Neural cell (in vitro differentiated cells): ENCODE data around the gene PCBD2.

ENCODE experiments used
- EZH2 ChIP-seq: fragments of 200-600, 300-800 bp; shearing (Covaris generic), sonication (generic); IDR thresholded peaks from 2 replicates; pipeline ENCODE4 v1.6.1; 2014; ENCODE audit warnings: antibody characterized with exemption, low read length, borderline replicate concordance, mild to moderate bottlenecking; ENCODE audit not compliant: insufficient read depth, poor library complexity, severe bottlenecking
- MXI1 ChIP-seq: fragments of 450-650 bp; conservative IDR thresholded peaks from 2 replicates; pipeline ENCODE4 v1.6.1; 2014; ENCODE audit warnings: antibody characterized with exemption, mild to moderate bottlenecking; ENCODE audit not compliant: poor library complexity, severe bottlenecking
- POLR2AphosphoS5 ChIP-seq: IDR thresholded peaks from 2 replicates; pipeline ENCODE4 v1.6.1; 2012
- REST ChIP-seq: IDR thresholded peaks from 2 replicates; pipeline ENCODE4 v1.6.1; 2012; ENCODE audit warnings: borderline replicate concordance
- TF ChIP-seq, protein P1 (sequence below): fragments of 450-650 bp; IDR thresholded peaks from 2 replicates; pipeline ENCODE4 v1.5.1; 2014; ENCODE audit warnings: antibody characterized with exemption, mild to moderate bottlenecking, moderate library complexity; ENCODE audit not compliant: poor library complexity, severe bottlenecking

DNA sequence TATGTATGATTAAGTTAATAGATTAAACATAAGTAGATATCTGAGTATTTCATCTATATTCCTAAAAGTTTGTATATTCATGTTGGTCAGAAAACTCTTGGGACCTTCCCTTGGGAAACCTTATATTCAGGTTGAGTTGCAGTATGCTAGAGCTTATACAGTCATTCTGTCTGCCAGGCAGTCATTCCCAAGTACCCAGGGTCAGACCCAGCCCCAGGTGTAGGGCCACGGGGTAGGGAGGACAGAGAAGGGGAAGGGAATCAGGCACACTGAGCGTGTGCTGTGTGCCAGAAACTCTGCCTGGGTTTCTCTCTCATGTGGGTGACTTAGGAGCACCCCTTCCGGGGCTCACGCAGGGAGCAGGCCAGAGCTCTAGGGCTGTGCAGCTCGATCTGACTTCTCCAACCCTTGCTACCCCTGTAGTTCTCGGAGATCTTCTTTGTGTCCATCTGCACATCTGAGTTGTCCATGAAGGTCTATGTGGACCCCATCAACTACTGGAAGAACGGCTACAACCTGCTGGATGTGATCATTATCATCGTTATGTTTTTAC lies 91.0 kb downstream of the PCBD2 start:
- TF ChIP-seq, protein P1, sequence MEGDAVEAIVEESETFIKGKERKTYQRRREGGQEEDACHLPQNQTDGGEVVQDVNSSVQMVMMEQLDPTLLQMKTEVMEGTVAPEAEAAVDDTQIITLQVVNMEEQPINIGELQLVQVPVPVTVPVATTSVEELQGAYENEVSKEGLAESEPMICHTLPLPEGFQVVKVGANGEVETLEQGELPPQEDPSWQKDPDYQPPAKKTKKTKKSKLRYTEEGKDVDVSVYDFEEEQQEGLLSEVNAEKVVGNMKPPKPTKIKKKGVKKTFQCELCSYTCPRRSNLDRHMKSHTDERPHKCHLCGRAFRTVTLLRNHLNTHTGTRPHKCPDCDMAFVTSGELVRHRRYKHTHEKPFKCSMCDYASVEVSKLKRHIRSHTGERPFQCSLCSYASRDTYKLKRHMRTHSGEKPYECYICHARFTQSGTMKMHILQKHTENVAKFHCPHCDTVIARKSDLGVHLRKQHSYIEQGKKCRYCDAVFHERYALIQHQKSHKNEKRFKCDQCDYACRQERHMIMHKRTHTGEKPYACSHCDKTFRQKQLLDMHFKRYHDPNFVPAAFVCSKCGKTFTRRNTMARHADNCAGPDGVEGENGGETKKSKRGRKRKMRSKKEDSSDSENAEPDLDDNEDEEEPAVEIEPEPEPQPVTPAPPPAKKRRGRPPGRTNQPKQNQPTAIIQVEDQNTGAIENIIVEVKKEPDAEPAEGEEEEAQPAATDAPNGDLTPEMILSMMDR: no peak
- TF ChIP-seq MXI1 (no peak), EZH2 (no peak), POLR2AphosphoS5 (no peak), REST (no peak)
